ENCODE results near the gene ZNF79. TPM values are rescaled to one million over a fixed set of nuclear protein-coding genes. Genes with fewer than 3 reads are reported as not detected.

The ZNF79 gene
- total RNA-seq, 1 donor from 2014 or later: 7.9 TPM

DNA sequence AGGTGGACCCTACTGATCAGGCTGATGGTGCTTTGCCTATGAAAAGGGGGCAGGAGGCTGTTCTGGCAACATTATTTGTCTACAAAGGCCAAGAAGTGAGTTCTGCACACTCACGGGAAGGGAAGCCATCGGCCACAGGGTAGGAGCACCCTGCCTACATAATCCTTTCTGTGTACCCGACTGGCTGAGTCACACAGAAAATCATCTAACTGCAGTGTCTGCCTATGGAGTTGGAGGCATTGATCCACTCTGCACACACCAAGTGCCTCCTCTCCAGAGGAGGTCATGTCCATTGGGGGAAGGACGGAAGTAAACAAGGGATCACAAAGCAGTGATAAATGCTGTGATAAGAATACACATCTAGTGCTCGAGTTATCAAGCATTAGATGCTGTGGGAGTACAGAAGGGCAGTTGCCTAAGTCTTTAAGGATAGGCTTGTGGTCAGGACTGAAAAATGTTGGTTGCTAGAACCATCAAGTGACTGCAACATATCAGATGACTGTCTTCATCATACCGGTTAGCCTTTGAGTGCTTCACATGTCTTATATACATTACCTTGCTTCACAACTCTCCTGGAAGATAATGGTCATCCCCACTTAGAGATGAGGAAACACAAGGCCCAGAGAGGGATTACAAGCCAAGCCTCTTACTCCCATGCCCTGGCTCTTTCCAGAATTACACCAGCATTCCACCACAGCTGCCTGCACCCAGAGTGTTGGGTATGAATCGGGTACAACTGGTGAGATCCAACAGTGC is 28.5 kb upstream of the ZNF79 start:
- no peaks in the 10 kb centered on the region for H3K36me3 Mint-ChIP-seq (ENCODE audit: low read depth)
- peak overlapping the region; percentile 88 for H3K4me3 Mint-ChIP-seq (ENCODE audit: unreplicated experiment)
- no peaks in the 10 kb centered on the region for H3K27me3 Mint-ChIP-seq (ENCODE audit: low read depth)
- H3K9me3 Mint-ChIP-seq (ENCODE audit: low read depth): no peaks in the 10 kb centered on the region
- no peak for DNase-seq (ENCODE audit: low spot score)
- peaks cover 13% of the 10 kb centered on the region for H3K4me1 Mint-ChIP-seq (ENCODE audit: low read depth)
- TF ChIP-seq, protein P1, sequence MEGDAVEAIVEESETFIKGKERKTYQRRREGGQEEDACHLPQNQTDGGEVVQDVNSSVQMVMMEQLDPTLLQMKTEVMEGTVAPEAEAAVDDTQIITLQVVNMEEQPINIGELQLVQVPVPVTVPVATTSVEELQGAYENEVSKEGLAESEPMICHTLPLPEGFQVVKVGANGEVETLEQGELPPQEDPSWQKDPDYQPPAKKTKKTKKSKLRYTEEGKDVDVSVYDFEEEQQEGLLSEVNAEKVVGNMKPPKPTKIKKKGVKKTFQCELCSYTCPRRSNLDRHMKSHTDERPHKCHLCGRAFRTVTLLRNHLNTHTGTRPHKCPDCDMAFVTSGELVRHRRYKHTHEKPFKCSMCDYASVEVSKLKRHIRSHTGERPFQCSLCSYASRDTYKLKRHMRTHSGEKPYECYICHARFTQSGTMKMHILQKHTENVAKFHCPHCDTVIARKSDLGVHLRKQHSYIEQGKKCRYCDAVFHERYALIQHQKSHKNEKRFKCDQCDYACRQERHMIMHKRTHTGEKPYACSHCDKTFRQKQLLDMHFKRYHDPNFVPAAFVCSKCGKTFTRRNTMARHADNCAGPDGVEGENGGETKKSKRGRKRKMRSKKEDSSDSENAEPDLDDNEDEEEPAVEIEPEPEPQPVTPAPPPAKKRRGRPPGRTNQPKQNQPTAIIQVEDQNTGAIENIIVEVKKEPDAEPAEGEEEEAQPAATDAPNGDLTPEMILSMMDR (IDR thresholded peaks at IDR 0.05): no peak
- no peak overlapping the region for H3K27ac Mint-ChIP-seq (ENCODE audit: unreplicated experiment)

GRCh38 chr9:127396253-127396807 is 27.9 kb upstream of the ZNF79 start:
- peak; percentile 84 for DNase-seq (ENCODE audit: low spot score)
- peak overlapping the region; percentile 88 for H3K4me3 Mint-ChIP-seq (ENCODE audit: unreplicated experiment)
- TF ChIP-seq, protein P1 (IDR thresholded peaks at IDR 0.05): no peak
- no peaks in the 10 kb centered on the region for H3K9me3 Mint-ChIP-seq (ENCODE audit: low read depth)
- no peaks in the 10 kb centered on the region for H3K27me3 Mint-ChIP-seq (ENCODE audit: low read depth)
- peak overlapping the region; percentile 71 for H3K27ac Mint-ChIP-seq (ENCODE audit: unreplicated experiment)
- H3K36me3 Mint-ChIP-seq (ENCODE audit: low read depth): no peaks in the 10 kb centered on the region
- peaks cover 13% of the 10 kb centered on the region for H3K4me1 Mint-ChIP-seq (ENCODE audit: low read depth)

- TF ChIP-seq, protein P1 (IDR thresholded peaks at IDR 0.05): peak; percentile 56
- Mint-ChIP-seq H3K27ac (ENCODE audit: unreplicated experiment) (peak within 1 kb of the TSS; percentile 71), H3K4me3 (ENCODE audit: unreplicated experiment) (peak within 1 kb of the TSS; percentile 88), H3K36me3 (ENCODE audit: low read depth) (no peaks in the 10 kb centered on the region), H3K4me1 (ENCODE audit: low read depth) (peaks cover 13% of the 10 kb centered on the region), H3K9me3 (ENCODE audit: low read depth) (no peaks in the 10 kb centered on the region), H3K27me3 (ENCODE audit: low read depth) (no peaks in the 10 kb centered on the region)
- peak; percentile 99 for DNase-seq (ENCODE audit: low spot score)
Observed at GRCh38 chr9:127396808-127397645, 27.2 kb upstream of the ZNF79 start, which contains the start of gene SLC2A8. SLC2A8 (plus strand) TSS chr9:127397169; CDS start chr9:127397231, 62 bp downstream.

GRCh38 chr9:127397646-127398274 is 26.4 kb upstream of the ZNF79 start:
- Mint-ChIP-seq H3K27ac (ENCODE audit: unreplicated experiment) (peak overlapping the region; percentile 45), H3K4me1 (ENCODE audit: low read depth) (peaks cover 13% of the 10 kb centered on the region)

More at GRCh38 chr9:127397646-127398274, 26.4 kb upstream of the ZNF79 start:
- Mint-ChIP-seq H3K9me3 (ENCODE audit: low read depth) (no peaks in the 10 kb centered on the region), H3K36me3 (ENCODE audit: low read depth) (no peaks in the 10 kb centered on the region), H3K27me3 (ENCODE audit: low read depth) (no peaks in the 10 kb centered on the region), H3K4me3 (ENCODE audit: unreplicated experiment) (peak overlapping the region; percentile 72)
- TF ChIP-seq, protein P1 (IDR thresholded peaks at IDR 0.05): peak; percentile 83
- DNase-seq (ENCODE audit: low spot score): peak; percentile 88
